ENCODE measurements around the gene RFX6. TPM values are rescaled to one million over a fixed set of nuclear protein-coding genes. Genes with fewer than 3 reads are reported as not detected.

The RFX6 gene
- total RNA-seq, 1 donor from 2014 or later: not detected

DNA sequence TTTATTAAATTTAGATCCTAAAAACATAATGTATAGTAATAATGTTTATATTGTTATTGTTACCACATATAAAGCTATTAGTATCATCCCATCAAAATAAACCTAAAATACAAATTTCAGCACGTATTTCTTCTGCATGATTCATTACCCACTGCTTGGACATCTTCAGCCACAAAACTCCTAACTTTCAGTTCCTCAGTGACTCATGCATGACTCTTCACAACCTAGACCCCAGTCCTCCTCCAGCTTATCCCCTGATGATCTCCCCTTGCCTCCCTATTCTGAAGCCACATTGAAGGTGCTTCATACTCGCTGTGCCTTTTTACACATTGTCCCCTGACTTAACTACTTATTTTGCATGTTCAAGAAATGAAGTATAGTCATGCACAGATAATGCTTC is 37.0 kb upstream of the RFX6 start:
- TF ChIP-seq CTCF (IDR thresholded peaks at IDR 0.05; ENCODE audit: partially characterized antibody, unreplicated experiment): no peak
- peaks cover 2% of the 10 kb centered on the region for H3K27me3 Mint-ChIP-seq (ENCODE audit: unreplicated experiment)
- H3K4me3 Mint-ChIP-seq (ENCODE audit: unreplicated experiment): no peak overlapping the region
- H3K9me3 Mint-ChIP-seq (ENCODE audit: unreplicated experiment): no peaks in the 10 kb centered on the region
- no peaks in the 10 kb centered on the region for H3K4me1 Mint-ChIP-seq (ENCODE audit: low read depth, unreplicated experiment)
- no peak overlapping the region for H3K27ac Mint-ChIP-seq (ENCODE audit: unreplicated experiment)
- DNase-seq: no peak
- H3K36me3 Mint-ChIP-seq (ENCODE audit: unreplicated experiment): no peaks in the 10 kb centered on the region

- Mint-ChIP-seq H3K4me3 (ENCODE audit: unreplicated experiment) (no peak overlapping the region), H3K27me3 (ENCODE audit: unreplicated experiment) (peaks cover 3% of the 10 kb centered on the region), H3K36me3 (ENCODE audit: unreplicated experiment) (no peaks in the 10 kb centered on the region), H3K27ac (ENCODE audit: unreplicated experiment) (no peak overlapping the region), H3K4me1 (ENCODE audit: low read depth, unreplicated experiment) (no peaks in the 10 kb centered on the region), H3K9me3 (ENCODE audit: unreplicated experiment) (no peaks in the 10 kb centered on the region)
- no peak for DNase-seq
- no peak for TF ChIP-seq CTCF (IDR thresholded peaks at IDR 0.05; ENCODE audit: partially characterized antibody, unreplicated experiment)
Observed at GRCh38 chr6:116842459-116842858, 34.6 kb upstream of the RFX6 start.

DNA sequence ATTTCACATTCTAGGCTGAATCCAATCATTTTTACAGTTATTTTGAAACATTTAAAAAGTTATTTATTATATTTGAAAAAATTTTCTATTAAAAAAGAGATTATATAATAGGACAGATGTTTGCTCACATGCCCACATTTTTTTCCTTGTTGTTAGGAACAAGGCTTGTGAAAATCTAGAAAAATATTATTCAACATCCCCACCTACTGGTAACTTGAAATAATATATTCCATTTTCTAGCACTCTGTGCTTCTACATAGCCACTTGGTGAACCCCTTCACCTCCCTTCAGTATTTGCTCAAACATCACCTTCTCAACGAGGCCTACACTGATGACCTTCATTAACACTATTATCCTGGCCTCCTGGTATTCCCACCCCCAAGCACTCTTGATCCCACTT is 29.8 kb upstream of the RFX6 start:
- Mint-ChIP-seq H3K27ac (ENCODE audit: unreplicated experiment) (no peak overlapping the region), H3K4me3 (ENCODE audit: unreplicated experiment) (no peak overlapping the region), H3K4me1 (ENCODE audit: low read depth, unreplicated experiment) (no peaks in the 10 kb centered on the region), H3K36me3 (ENCODE audit: unreplicated experiment) (no peaks in the 10 kb centered on the region), H3K27me3 (ENCODE audit: unreplicated experiment) (peaks cover 2% of the 10 kb centered on the region), H3K9me3 (ENCODE audit: unreplicated experiment) (peaks cover 1% of the 10 kb centered on the region)
- DNase-seq: no peak
- peak; percentile 28 for TF ChIP-seq CTCF (IDR thresholded peaks at IDR 0.05; ENCODE audit: partially characterized antibody, unreplicated experiment)

DNA sequence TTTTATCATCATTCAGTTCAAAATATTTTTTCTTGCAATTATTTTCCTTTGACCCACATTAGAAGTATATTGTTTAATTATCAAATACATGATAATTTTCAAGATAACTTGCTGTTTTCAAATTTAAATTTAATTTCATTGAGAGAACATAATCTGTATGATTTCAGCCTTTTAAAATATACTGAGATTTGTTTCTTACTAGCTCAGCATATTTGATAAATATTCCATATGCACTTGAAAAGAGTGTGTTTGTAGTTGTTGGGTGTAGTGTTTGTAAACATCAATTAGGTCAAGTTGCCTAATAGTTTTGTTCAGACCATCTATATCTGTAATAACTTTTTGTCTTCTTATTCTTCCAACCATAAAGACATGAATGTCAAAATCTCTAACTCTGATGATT is 19.0 kb upstream of the RFX6 start:
- H3K36me3 Mint-ChIP-seq (ENCODE audit: unreplicated experiment): peaks cover 10% of the 10 kb centered on the region
- H3K27ac Mint-ChIP-seq (ENCODE audit: unreplicated experiment): no peak overlapping the region
- no peak for TF ChIP-seq CTCF (IDR thresholded peaks at IDR 0.05; ENCODE audit: partially characterized antibody, unreplicated experiment)
- H3K4me1 Mint-ChIP-seq (ENCODE audit: low read depth, unreplicated experiment): no peaks in the 10 kb centered on the region
- no peak for DNase-seq
- peaks cover 12% of the 10 kb centered on the region for H3K9me3 Mint-ChIP-seq (ENCODE audit: unreplicated experiment)
- no peak overlapping the region for H3K4me3 Mint-ChIP-seq (ENCODE audit: unreplicated experiment)
- no peaks in the 10 kb centered on the region for H3K27me3 Mint-ChIP-seq (ENCODE audit: unreplicated experiment)

- H3K36me3 Mint-ChIP-seq (ENCODE audit: unreplicated experiment): peaks cover 10% of the 10 kb centered on the region
- no peak for DNase-seq
- no peaks in the 10 kb centered on the region for H3K4me1 Mint-ChIP-seq (ENCODE audit: low read depth, unreplicated experiment)
- no peak overlapping the region for H3K27ac Mint-ChIP-seq (ENCODE audit: unreplicated experiment)
- peaks cover 7% of the 10 kb centered on the region for H3K9me3 Mint-ChIP-seq (ENCODE audit: unreplicated experiment)
- no peaks in the 10 kb centered on the region for H3K27me3 Mint-ChIP-seq (ENCODE audit: unreplicated experiment)
- H3K4me3 Mint-ChIP-seq (ENCODE audit: unreplicated experiment): no peak overlapping the region
- no peak for TF ChIP-seq CTCF (IDR thresholded peaks at IDR 0.05; ENCODE audit: partially characterized antibody, unreplicated experiment)
Observed at GRCh38 chr6:116859264-116859663, 17.8 kb upstream of the RFX6 start.

Measured in glutamatergic neuron (in vitro differentiated cells).